Measurements from ENCODE around the gene MAP3K3.

MAP3K3 gene

DNA sequence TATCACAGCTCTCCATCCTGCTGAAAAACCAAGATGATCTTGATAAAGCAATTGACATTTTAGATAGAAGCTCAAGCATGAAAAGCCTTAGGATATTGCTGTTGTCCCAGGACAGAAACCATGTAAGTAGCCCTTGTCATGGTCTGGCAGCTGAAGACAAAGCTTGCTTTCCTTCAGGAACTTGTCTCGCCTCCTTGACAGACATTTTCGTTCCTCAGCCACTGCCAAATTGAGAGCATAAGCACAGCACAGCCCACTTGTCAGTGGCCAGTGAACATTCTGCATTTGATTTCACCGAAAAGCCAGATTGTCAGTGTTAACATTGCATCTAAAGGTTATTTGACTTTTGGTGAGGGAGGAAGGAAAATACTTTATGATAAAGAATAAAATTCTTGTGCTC is 35.6 kb downstream of the MAP3K3 start:
- Histone ChIP-seq H3K9me3 (ENCODE audit: insufficient read depth, low read length) (no peaks in the 10 kb centered on the region), H3K27me3 (ENCODE audit: low read length) (no peaks in the 10 kb centered on the region), H3F3A (ENCODE audit: insufficient read depth) (no peaks in the 10 kb centered on the region), H3K4me3 (ENCODE audit: insufficient read depth, low read length, poor library complexity, severe bottlenecking) (no peak overlapping the region), H3K27ac (ENCODE audit: low read depth, low read length) (no peak overlapping the region), H3K79me2 (ENCODE audit: insufficient read depth, low read length) (no peaks in the 10 kb centered on the region), H3K9me2 (replicated peaks; ENCODE audit: insufficient read depth, low read length) (no peaks in the 10 kb centered on the region), H3K9ac (ENCODE audit: low read length) (no peak overlapping the region), H3K4me2 (ENCODE audit: low read depth, low read length, poor library complexity, severe bottlenecking) (no peak overlapping the region), H4K20me1 (ENCODE audit: low read depth, low read length) (no peaks in the 10 kb centered on the region), H2AFZ (ENCODE audit: low read depth, low read length, severe bottlenecking) (no peak overlapping the region), H3K36me3 (ENCODE audit: low read length) (no peaks in the 10 kb centered on the region)
- no peak for TF ChIP-seq EZH2phosphoT487 (conservative IDR thresholded peaks at IDR 0.05; ENCODE audit: low read length)
- TF ChIP-seq, protein P1, sequence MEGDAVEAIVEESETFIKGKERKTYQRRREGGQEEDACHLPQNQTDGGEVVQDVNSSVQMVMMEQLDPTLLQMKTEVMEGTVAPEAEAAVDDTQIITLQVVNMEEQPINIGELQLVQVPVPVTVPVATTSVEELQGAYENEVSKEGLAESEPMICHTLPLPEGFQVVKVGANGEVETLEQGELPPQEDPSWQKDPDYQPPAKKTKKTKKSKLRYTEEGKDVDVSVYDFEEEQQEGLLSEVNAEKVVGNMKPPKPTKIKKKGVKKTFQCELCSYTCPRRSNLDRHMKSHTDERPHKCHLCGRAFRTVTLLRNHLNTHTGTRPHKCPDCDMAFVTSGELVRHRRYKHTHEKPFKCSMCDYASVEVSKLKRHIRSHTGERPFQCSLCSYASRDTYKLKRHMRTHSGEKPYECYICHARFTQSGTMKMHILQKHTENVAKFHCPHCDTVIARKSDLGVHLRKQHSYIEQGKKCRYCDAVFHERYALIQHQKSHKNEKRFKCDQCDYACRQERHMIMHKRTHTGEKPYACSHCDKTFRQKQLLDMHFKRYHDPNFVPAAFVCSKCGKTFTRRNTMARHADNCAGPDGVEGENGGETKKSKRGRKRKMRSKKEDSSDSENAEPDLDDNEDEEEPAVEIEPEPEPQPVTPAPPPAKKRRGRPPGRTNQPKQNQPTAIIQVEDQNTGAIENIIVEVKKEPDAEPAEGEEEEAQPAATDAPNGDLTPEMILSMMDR (IDR thresholded peaks at IDR 0.05; ENCODE audit: insufficient read depth, low read length, poor library complexity, severe bottlenecking), result no peak

DNA sequence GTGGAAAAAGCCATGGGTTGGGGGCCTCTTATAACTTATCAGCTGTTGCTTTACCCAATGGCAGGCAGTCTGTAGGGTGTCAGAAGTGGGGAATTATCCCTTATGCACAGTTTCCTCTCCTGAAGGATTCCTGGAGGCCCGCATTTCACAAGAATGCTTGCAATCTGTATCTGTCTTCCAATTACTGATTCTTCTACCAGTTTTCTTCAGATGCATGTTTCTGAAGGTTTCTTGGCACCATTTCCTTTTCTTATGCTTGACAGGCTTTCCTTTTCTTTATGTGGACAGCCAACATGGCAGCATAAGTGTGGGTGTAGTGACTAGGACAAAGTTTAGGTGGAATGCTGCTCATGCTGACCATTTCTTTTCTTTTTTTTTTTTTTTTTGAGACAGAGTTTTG is 36.1 kb downstream of the MAP3K3 start:
- H3K9me3 ChIP-seq (ENCODE audit: insufficient read depth, low read length), result no peaks in the 10 kb centered on the region
- no peak overlapping the region for H2AFZ ChIP-seq (ENCODE audit: low read depth, low read length, severe bottlenecking)
- TF ChIP-seq, protein P1 (IDR thresholded peaks at IDR 0.05; ENCODE audit: insufficient read depth, low read length, poor library complexity, severe bottlenecking), result no peak
- TF ChIP-seq EZH2phosphoT487 (conservative IDR thresholded peaks at IDR 0.05; ENCODE audit: low read length), result no peak
- no peak overlapping the region for H3K4me3 ChIP-seq (ENCODE audit: insufficient read depth, low read length, poor library complexity, severe bottlenecking)
- no peak overlapping the region for H3K27ac ChIP-seq (ENCODE audit: low read depth, low read length)
- H3K9me2 ChIP-seq (replicated peaks; ENCODE audit: insufficient read depth, low read length), result no peaks in the 10 kb centered on the region
- no peaks in the 10 kb centered on the region for H3F3A ChIP-seq (ENCODE audit: insufficient read depth)
- H4K20me1 ChIP-seq (ENCODE audit: low read depth, low read length), result no peaks in the 10 kb centered on the region
- no peaks in the 10 kb centered on the region for H3K36me3 ChIP-seq (ENCODE audit: low read length)
- no peak overlapping the region for H3K9ac ChIP-seq (ENCODE audit: low read length)
- H3K79me2 ChIP-seq (ENCODE audit: insufficient read depth, low read length), result no peaks in the 10 kb centered on the region
- H3K27me3 ChIP-seq (ENCODE audit: low read length), result no peaks in the 10 kb centered on the region
- no peak overlapping the region for H3K4me2 ChIP-seq (ENCODE audit: low read depth, low read length, poor library complexity, severe bottlenecking)

DNA sequence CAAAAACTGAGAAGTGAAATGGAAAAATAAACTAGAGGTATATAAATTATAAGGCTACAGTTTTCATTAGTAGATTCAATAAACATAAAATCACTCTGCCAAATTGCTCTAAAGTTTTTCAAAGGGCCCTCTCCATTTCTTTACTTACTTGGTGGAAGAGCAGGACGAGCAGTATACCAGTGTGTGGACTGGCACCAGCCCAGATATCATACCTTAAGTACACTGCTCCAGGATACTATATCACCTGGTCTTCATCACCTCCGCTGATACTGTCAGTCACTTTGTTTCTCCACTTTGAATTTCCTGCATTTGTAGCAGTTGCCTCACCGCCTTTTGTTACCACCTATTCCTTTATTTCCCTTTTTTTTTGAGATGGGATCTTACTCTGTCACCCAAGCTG is 37.6 kb downstream of the MAP3K3 start:
- Histone ChIP-seq H3K9me3 (ENCODE audit: insufficient read depth, low read length) (no peaks in the 10 kb centered on the region), H3F3A (ENCODE audit: insufficient read depth) (no peaks in the 10 kb centered on the region), H4K20me1 (ENCODE audit: low read depth, low read length) (no peaks in the 10 kb centered on the region), H2AFZ (ENCODE audit: low read depth, low read length, severe bottlenecking) (no peak overlapping the region), H3K4me3 (ENCODE audit: insufficient read depth, low read length, poor library complexity, severe bottlenecking) (no peak overlapping the region), H3K4me2 (ENCODE audit: low read depth, low read length, poor library complexity, severe bottlenecking) (no peak overlapping the region), H3K79me2 (ENCODE audit: insufficient read depth, low read length) (no peaks in the 10 kb centered on the region), H3K27ac (ENCODE audit: low read depth, low read length) (no peak overlapping the region), H3K9me2 (replicated peaks; ENCODE audit: insufficient read depth, low read length) (no peaks in the 10 kb centered on the region), H3K27me3 (ENCODE audit: low read length) (no peaks in the 10 kb centered on the region), H3K36me3 (ENCODE audit: low read length) (no peaks in the 10 kb centered on the region), H3K9ac (ENCODE audit: low read length) (no peak overlapping the region)
- TF ChIP-seq, protein P1 (IDR thresholded peaks at IDR 0.05; ENCODE audit: insufficient read depth, low read length, poor library complexity, severe bottlenecking), result no peak
- TF ChIP-seq EZH2phosphoT487 (conservative IDR thresholded peaks at IDR 0.05; ENCODE audit: low read length), result no peak
